Mesenteric fat pad (tissue), 1 donor: ENCODE measurements around the gene CCDC14. TPM values are rescaled to one million over a fixed set of nuclear protein-coding genes. Genes with fewer than 3 reads are reported as not detected.
"Not testable (repeated sequence)": the region's sequence is repeated elsewhere in the genome, so short reads cannot be mapped to it uniquely, and the experiment has no call there.

ENCODE experiments used
- DNase-seq: peaks from one replicate; pipeline ENCODE4 v3.0.0-alpha.2; 2020; ENCODE audit warnings: low spot score
- total RNA-seq: library from RNA; stranded (reverse); fragmentation: NEBNext Ultra II Directional; extraction: Animal tissue kit (Norgen Biotek cat#: 25700); gene quantifications from one replicate; pipeline ENCODE4 v1.2.1, GENCODE V29; 2021
- donor health status: DM: yes; HTN: yes; CAD: no.

CCDC14 gene
- total RNA-seq, 1 donor from 2014 or later: 18.6 TPM

GRCh38 chr3:123907720-123908119 is 53.3 kb downstream of the CCDC14 start:
- no peak for DNase-seq

DNA sequence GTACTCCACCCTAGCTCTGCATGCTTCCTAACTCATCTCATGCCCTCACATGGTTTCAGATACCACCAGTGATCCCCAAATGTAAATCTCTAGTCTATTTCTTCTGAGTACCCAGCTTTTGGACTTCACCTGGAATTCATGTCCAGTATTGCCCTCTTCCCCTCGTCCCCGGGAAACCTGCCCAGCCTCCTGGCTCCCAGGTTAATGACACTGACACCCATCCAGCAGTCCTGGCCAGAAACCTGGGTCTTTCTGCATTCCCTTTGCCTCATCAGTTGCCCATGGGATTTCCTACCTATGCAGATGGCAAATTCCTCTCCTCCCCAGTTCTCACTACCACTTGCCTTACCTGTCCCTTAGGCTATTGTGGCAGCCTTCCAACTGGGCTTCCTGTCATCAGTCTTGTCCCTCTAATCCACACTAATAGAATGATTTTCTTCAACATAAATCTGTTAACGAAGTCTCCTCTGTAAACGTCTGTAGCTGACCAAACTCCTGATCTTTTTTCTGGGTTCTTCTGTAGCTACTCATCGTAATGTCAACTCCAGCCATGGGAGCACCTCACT is 61.6 kb downstream of the CCDC14 start:
- DNase-seq: no peak

DNA sequence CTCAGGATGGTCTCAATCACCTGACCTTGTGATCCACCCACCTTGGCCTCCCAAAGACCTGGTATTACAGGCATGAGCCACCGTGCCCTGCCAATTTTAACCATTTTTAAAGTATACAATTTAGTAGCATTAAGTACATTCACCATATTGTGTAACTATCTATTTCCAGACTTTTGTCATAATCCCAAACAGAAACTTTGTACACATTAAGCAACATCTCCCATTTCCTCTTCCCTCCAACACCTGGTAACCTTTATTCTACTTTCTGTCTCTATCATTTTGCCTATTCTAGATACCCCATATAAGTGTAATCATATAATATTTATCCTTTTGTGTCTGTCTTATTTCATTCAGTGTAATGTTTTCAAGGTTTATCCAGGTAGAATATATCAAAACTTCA is 68.0 kb downstream of the CCDC14 start:
- no peak for DNase-seq

DNA sequence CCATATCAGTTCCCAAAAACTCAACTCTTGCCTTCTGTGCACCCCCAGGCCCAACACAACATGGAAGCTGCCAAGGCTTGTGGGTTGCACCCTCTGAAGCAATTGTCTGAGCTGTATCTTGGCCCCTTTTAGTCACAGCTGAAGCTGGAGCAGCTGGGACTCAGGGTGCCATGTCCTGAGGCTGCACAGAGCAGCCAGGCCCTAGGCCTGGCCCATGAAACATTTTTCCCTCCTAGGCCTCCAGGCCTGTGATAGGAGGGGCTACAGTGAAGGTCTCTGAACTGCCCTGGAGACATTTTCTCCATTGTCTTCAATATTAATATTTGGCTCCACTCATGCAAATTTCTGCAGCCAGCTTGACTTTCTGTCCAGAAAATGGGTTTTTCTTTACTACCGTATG is 68.8 kb downstream of the CCDC14 start:
- DNase-seq: no peak

- DNase-seq: not testable (repeated sequence)
These were observed 70.0 kb downstream of the CCDC14 start for GRCh38 chr3:123890991-123891390.

DNA sequence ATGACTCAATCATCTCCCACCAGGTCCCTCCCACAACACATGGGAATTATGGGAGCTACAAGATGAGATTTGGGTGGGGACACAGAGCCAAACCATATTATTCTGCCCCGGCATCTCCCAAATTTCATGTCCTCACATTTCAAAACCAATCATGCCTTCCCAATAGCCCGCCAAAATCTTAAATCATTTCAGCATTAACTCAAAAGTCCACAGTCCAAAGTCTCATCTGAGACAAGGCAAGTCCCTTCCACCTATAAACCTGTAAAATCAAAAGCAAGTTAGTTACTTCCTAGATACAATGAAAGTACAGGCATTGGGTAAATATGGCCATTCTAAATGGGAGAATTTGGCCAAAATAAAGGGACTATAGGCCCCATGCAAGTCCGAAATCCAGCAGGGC is 70.9 kb downstream of the CCDC14 start:
- not testable (repeated sequence) for DNase-seq

DNA sequence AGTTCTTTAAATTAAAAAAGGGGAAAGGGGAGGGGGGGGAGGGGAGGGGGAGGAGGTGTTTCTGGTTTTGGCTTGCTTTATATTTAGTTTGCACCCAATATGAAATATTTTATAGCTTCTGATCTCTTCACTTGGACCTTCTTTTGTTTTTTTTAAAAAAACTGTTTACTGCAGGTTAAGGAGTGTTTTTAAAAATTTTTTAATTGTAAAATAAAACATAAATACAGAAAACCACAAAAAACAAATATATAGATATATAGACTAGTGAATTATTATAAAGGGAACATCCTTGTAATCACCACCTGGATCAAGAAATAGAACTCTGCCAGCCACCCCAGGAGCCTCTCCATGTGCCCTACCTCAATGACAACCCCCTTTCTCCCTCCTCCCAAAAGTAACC is 76.0 kb downstream of the CCDC14 start:
- DNase-seq: no peak

GRCh38 chr3:123884203-123884831 is 76.7 kb downstream of the CCDC14 start, which contains the start of gene MYLK:
MYLK (minus strand) TSS chr3:123884332; CDS start chr3:123793841, 90,491 bp downstream.
- no peak for DNase-seq

DNA sequence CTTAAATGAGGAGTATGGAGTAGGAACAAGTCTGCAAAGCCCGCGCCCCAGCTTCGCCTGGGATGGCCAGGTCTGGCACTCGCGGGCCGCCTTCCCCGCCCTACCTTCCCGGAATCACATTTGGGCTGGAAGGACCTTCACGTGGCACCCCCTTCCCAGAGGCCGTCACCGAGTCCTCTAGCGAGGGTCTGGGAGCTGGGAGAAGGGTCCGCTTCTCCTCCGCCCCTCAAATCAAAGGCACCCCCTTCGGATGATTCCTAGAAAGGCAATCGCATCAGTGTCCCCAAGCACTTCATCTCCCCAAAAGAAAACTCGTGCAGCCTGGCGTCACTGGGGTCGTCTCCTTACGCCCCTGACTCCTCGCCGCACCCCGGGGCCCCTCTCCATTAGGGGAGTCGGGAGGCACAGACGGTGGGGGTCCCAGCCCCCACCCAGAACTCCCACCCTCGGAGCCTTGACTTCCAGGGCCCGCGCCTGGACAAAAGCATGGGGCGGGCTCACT is 77.3 kb downstream of the CCDC14 start:
- DNase-seq: no peak

DNA sequence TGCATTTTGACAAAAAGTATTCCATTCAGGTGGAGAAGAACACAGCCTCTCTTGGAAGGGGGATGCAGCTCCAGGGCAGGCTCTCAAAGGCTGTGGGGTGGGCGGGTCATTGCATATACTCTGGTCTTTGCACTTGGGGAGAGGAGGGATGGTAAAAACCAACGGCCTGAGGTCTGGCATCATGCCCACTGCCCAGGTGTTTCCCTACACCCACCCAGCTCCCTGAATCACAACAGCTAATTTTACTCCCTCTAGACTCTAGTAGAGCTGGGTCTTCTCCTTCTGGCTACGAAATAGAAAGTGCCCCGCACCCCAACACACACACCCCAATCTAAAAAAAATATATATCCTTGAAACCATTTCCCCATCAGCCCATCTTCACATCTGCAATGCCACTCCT is 77.9 kb downstream of the CCDC14 start:
- no peak for DNase-seq

DNA sequence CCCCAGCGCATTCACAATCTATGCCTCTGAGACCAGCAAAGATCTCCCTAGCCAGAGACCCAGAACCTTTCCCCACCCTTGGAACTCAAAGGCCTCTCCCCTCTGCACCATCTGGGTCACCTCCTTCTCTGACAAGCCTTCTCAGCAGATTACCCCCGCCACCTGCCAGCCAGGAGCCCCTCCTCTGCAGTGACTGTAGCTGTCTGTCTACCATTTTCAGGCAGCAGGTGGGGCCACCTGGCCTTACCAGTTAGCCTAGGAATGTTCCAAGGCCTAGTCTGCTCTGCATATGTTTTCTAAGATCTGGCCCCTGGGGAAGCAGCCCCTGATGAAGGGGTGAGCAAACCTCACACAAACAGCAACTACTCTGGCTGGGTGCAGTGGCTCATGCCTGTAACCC is 79.3 kb downstream of the CCDC14 start:
- no peak for DNase-seq

- no peak for DNase-seq
These were observed 79.9 kb downstream of the CCDC14 start for GRCh38 chr3:123880998-123881561.

GRCh38 chr3:123878807-123879206 is 82.2 kb downstream of the CCDC14 start:
- DNase-seq: no peak

GRCh38 chr3:123877965-123878364 is 83.1 kb downstream of the CCDC14 start:
- no peak for DNase-seq

DNA sequence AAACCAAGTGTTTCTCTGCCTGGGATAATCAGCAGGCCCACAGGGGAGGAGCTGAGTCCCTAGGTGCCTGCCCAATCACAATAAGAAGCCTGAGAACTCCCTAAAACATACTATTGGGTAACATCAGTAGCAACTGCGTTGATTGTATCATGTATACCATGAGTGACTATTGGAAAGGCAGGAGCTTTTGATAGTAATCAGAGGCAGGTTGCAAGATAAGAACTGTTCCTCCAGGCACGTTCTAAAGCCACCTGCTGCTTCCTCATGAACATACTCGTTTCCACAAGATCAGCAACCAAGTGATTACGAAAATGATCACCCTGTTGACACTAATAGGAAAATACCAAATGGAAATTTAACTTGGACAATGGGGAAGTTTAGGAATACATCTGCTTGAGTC is 83.6 kb downstream of the CCDC14 start:
- no peak for DNase-seq

DNA sequence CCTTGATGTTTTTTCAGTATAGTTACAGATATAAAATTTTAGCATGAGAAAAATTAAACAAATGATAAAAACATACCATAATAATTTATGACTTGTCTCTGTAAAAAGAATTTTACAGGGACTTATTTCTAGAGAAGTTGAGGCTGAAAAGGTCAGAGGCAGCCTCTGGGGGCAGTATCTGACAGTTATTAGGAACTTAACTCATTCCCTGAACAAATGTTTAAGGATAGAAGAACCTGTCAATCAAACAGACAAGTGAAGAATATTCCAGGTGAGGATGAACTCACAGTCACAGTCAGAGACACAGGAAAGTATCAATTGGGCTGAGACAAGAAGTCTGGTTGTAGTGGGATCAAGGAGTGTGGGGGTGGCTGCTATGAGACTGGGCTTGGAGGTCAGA is 84.2 kb downstream of the CCDC14 start:
- DNase-seq: no peak

DNA sequence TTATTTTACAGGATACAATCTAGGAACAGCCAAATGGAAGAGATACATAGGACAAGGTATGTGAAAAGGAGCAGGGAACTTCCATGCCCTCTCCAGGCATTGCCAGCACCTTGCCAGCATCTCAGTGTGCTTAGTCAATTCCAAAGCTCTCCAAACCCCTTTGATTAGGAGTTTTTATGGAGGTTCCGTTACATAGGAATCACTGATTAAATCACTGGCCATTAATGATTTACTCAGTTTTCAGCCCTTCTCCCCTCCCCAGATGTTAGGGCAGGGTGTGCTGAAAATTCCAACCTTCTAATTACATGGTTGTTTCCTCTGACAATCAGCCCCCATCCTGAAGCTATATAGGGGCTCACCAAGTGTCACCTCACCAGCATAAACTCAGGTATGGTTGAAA is 88.4 kb downstream of the CCDC14 start:
- DNase-seq: no peak

DNA sequence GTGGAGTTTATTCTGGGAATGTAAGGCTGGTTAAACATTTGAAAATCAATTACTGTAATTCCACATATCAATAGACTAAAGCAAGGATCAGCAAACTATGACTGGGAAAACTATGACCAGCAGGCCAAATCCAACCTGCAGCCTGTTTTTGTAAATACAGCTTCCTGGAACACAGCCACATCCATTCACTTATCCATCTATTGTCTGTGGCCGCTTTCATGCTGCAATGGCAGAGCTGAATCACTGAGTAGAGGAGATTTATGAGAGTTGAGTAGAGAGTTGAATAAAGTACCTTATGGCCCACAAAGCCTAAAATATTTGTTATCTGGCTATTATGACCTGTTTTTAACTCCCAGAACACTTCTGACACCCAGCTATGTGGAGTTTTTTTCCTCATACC is 89.1 kb downstream of the CCDC14 start:
- no peak for DNase-seq

GRCh38 chr3:123870033-123870432 is 91.0 kb downstream of the CCDC14 start:
- DNase-seq: no peak

DNA sequence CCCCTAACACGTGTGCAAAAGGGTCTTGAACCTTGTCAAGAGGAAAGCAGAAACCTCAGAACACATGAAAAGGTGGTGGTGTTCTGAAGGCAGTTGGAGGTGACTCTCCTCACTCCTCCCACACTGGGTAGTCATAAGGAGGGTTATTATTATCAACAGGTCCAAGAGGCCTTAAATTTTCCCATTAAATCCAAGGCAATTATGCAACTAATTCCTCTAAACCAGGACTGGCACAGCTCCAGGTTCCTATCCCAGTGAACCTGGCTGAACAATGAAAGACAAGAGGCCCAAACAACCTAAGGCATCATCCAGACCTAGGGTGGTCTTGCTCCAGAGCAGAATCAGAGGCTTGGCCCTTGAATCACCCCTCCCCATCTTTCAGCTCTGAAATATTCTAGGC is 91.9 kb downstream of the CCDC14 start:
- no peak for DNase-seq

DNA sequence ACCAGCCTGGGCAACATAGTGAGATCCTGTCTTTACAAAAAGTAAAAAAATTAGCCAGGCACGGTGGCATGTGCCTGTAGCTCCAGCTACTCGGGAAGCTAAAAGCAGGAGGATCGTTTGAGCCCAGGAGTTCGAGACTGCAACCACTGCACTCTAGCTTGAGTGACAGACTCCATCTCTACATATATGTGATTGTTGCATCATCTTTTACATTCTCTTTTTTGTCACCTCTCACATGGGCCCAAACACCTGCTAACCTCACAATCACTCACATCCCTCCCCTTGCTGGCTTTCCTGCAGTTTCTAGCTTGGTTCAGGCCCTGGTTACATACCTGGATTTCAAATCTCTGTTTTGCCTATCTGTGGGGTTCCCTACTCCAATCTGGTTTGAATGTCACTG is 96.3 kb downstream of the CCDC14 start:
- no peak for DNase-seq
